Stimulated activated CD4-positive, alpha-beta T cell treated with anti-CD3 and anti-CD28 coated beads, Interleukin-4, amount 100 ng/mL, for 1 hour (primary cell): Measurements from ENCODE around the gene SUMF1.

Experiments
- DNase-seq: peaks from one replicate; pipeline ENCODE4 v3.0.0-alpha.2; 2020

SUMF1 gene

DNA sequence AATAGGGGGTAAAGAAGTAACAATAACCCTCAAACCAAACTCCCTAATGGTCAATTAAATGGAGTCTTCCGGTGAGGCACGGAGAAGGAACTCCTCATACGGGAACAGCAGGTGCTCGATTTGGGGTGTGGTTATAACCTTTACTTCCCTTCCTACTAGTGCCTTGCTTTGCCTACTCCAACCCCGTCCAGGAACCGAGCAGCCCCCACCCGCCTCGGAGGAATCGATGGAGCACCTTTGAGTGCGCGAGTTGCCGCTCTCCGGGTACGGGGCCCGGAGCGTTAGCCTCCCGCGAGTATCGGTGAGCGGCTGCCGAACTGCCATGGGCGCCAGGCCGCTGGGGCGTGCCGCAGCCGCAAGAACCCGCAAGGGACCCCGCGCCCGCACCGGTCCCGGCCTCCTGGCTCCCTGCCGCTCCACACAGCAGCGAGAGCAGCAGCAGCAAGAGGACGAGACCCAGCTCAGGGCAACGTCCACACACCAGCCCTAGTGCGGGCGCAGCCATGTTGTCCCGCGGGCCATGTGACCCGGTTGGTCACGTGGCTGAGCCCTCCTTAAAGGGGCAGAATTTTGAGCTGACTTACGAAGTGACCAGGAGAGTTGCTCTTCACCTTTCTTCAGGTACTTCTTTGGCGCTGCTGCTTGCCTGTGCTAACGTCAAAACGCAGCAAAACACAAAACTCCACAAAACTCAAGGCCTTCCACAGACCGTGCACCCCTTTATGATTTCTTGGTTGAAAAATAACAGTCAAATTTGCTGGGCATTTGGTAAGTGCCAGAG, at the start of gene SUMF1:
TSS of gene SUMF1 (minus strand) at position 529 of the 781 bp plus-strand sequence. CDS start at position 505, 24 bp downstream.
- peak; percentile 73 for DNase-seq

DNA sequence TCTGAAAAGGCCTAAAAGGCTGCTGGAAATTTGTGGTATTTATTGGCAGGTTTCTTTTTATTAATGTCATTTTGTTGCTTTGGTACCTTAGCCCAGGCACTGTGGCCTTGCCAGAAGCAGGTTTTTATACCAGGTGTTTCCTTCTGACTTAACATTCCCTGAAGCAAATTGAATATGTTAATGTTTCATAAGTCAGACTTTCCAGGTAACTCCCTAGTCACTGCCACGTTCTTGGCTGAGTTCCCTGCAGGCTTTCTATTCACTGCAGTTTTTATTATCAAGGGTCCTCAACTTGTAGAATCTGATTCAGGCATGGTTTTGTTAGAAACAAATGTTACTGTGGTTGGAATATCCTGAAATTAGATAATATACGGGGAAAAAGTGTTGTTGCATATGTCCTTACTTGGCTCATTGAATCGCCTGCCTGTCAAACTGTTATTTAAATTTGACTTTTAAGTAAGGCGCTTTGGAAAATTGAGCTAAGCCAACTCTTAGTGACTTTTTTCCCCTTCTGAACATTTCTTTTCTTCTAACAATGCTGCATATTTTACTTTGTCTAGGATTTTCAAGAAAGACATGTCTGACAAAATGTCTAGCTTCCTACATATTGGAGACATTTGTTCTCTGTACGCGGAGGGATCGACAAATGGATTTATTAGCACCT, 49.0 kb upstream of the SUMF1 start:
- DNase-seq = no peak

DNA sequence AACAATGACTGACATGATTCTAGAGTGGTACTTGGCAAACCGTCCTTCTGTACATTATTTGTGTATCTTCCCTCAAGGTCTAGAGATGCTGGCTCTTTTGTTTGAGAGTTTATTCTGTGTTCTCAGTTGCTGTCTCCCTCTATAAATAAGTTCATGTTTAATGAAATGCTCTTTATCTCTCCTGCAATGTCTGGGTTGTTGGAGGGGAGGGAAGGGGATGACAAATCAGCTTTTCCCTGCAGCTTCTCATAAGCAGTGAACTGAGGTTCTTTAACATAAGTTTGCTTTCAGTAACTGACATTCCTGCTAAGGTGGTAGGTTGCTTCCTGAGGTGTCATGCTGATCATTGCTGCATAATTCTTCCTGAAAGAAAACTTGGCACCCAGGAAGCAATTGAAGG, 47.8 kb upstream of the SUMF1 start:
- DNase-seq = no peak

DNA sequence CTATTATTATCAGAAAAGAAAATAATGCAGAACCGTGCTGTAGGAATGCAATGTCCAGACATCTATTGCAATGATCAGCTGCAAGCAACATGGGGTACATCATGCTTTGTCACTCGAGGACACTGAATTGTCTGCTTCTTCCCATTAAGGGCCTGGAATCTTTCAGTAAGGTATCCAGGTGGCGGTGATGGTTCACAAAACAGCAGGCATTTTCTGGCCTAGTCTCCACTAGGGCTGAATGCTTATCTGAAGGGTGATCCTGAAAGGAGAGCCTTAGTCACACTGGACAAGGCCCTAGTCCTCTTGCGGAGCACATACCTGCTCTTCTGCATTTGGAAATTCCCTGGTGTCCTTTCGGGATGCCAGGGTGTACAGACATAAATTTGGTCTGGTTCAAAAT, 47.3 kb upstream of the SUMF1 start:
- no peak for DNase-seq

DNA sequence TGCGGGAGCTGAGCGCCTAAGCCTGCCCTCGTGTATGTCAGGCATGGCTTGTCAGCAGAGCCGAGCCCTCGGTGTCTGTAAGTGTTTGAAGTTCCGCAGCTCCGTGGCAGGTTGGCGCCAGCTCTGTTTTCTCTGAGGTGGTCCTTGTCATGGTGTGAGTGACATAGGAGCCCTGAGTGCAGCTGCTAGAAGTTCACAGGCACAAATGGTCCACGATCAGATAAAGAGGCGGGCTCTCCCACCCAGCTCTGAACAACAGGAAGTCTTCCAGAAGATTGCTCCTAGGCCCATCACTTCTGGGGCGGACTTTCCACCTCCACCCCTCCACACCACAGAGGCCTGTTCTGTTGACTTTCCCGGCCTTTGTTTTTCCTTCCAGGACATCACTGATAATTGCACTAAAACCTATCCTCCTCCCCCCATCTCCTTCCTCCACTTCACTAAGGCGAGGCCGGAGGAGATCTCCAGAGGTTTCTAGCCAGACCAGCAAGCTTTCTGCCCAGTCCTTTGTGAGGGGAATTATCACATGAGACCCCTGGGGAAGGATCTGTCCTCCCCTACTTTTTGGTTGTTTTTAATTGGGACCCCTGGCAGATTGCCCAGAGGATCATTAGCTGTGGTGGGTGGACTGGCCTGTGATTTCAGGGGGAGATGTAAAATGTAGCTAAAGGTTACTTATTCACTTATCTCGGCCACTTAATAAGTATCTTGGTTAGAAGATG, 46.0 kb upstream of the SUMF1 start:
- no peak for DNase-seq

DNA sequence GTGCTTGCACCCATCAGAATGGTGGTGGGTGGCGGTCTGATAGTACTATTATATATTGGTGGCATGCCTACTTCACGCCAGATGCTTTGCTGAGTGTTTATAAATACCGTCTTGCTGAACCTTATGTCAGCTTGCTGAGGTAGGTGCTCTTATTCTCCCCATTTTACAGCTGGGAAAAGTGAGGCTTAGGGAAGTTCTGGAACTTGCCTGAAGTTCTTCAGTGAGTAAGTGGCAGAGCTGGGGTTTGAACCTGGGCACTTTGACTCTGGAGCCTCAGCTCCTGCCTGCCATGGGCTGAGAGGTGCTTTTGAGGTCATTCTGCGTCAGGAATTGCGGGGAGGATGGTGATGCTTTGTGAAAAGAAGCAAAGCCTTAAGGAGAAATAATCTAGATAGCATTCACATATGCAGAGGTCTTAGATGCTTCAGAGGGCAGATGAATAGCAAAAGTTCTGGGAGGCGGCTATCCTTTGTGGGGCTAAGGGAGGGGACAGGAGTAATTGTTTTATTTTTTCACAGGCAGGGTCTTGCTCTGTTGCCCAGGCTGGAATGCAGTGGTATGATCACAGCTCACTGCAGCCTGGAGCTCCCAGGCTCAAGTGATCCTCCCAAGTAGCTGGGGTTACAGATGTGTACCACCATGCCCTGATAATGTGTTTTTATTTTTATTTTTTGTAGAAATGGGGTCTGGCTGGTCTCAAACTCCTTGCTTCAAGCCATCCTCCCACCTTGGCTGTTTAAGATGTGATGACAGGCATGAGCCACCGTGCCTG, 44.6 kb upstream of the SUMF1 start:
- no peak for DNase-seq

DNA sequence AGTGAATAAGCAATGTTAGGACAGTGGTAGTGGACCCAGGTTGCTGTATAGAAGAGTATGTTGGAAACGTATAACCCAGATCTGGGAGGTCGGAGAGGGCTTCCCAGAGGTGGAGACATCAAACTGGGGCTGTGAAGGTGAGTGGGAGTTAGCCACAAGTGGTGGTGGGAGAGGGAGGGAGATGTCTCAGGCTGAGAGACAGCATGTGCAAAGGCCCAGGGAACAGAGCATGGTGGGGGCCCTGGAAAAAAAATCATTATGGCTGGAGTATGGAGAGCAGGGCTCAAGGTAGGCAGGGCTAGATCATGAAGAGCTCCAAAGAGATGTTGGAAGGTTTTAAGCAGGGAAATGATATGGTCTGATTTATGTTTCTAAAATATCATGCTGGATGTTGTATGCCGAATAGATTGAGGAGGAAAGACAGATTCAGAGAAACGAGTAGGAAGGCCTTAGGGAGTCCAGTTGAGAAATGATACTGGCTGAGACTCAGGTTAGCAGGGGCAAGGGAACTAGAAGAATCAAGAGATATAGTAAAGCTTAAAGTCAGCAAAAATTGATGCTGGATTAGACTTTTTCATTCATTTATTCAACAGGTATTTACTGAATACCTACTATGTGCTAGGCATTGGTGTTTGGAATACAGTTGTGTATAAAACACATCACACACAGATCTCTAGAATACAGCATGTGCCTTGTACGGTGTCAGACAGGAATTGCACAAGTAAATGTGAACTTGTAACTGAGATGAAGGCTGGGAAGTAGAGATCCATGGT, 43.1 kb upstream of the SUMF1 start:
- no peak for DNase-seq

DNA sequence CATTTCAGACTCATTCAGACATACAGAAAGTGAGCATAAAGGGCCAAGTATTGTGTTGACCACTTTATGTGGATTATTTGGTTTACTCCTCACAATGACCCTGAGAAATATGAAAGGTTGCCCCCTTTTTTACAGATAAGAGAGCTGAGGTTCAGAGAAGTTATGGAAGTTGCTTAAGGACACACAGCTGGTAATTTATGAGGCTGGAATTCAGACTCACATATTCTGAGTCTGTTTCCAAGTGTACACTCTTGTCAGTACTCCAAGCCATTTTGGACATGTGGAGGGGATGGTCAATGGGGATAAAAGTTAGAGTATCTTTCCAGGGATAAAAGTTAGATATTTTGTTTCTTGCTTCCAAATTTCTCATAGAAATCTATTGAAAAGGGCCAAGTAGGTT, 42.0 kb upstream of the SUMF1 start:
- no peak for DNase-seq

DNA sequence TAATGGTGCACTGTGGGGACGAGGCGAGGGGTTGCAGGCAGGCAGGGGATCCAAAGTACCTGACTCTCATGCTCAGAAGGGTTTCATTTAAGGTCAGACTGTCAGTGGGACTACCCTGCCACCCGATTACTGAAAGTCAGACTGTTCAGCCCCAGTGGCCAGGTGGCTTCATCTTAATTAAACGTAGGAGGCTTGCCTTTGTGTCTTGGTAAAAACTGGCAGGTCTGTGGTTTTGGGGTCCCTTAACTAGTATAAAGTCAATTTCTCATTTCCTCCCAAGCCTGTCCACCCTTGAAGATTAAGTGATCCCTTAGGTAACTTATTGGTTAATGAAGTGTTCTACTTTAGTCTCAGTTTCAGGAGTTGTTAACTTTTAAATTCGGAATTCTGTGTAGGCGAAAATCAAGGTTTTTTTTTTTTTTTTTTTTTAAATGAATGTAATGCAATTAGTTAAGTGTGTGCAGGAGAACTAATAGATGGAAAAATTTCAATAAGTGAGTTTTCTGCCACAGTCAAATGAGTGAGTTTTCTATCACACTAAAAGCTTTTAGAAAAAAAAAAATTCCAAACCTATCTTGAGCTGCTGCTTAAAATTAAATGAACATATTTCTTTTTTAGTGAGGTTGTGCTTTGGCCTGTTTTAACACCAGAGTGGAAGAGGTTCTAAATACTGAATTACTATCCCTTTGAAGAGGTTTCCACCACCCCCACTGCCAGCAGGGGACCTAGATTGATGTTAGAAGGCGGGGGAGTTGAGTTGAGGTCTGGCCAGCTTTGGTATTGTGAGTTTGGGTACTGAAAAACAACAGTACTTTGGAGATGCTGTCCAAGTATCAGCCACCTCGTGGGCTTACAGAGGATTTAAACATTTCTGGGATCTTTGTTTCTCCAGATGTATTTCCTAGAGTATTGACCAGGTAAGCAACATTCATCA, 41.2 kb upstream of the SUMF1 start:
- no peak for DNase-seq

DNA sequence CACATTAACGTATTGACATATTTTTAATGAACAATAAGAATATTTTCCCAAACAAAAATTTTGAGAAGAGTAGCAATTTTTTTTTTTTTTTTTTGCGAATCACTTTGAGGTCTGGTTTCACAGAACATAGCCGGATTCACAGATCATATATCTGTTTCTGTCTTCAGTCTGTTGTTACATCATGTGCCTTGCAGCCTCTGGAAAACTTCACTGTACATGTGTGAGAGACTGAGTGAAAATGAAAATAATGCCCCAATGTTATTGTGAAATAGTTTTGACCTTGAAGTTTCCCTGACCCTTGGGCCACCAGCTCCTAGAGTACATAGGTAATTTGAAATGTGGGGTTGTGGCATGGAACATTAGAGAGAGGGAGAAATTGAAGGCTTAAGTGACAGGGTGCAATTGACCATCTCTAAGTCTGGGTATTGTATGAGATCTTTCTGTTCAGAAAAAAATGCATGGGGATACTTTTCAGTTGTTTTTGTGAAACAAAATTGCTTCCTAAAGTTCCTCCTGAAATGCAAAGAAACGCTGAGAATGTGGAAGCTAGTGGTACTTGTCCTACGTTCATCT, 40.0 kb upstream of the SUMF1 start:
- no peak for DNase-seq

DNA sequence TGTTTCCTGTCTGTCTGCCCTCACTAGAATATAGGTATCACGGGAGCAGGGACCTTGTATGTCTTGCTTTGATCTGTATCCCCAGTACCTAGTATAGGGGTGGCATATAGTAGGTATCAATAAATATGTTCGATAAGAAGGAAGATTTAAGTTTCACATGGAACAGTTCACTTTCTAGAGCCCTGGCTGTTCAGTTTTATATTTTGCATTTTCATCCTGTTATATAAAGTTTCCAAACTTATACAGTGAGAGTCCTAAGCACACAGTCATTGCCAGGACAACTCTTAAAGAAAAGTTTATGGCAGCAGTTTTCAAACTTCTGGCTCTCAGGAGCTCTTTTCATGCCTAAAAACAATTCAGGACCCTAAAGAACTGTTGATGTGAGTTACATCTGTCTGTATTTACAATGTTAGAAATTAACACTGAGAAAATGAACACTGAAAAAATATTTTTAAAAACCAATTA, 39.5 kb upstream of the SUMF1 start:
- DNase-seq = no peak

DNA sequence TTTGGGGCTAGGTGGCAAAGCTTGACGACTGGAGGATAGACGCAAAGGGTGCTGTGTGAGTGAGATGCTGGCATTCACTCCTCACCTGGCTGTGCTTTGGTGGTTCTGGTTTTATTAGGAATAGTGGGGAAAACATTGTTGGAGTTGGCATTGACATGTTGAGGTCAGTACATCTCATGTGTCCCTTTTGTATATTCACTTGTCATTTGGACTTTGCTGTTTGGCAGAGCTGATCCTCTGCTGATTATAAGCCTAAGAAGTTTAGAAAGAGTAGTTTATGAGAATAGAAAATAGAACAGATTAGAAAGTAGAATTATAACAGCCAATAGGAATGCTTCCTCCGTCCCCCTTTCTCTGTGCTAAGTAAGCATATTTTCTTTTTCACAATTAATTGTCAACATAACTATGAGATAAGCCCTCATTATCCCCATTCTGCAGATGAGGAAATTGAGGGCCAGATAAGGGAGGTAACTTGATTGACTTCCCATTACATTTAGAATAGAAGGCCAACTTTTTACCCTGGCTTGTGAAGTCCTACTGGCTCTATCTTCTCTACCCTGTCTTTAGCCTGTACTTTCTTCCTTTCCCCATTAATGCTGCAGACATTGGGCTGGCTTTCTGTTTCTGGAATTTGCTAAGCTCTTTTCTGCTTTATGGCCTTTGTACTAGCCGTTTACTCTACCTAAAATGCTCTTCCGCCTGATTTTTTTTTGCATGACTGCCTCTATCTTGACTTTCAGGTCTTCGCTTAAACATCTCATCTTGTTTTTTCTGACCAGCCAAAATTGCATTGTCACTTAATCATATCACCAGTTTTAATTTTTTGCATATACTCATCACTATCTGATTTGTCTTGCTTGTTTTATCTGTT, 38.9 kb upstream of the SUMF1 start:
- no peak for DNase-seq

DNA sequence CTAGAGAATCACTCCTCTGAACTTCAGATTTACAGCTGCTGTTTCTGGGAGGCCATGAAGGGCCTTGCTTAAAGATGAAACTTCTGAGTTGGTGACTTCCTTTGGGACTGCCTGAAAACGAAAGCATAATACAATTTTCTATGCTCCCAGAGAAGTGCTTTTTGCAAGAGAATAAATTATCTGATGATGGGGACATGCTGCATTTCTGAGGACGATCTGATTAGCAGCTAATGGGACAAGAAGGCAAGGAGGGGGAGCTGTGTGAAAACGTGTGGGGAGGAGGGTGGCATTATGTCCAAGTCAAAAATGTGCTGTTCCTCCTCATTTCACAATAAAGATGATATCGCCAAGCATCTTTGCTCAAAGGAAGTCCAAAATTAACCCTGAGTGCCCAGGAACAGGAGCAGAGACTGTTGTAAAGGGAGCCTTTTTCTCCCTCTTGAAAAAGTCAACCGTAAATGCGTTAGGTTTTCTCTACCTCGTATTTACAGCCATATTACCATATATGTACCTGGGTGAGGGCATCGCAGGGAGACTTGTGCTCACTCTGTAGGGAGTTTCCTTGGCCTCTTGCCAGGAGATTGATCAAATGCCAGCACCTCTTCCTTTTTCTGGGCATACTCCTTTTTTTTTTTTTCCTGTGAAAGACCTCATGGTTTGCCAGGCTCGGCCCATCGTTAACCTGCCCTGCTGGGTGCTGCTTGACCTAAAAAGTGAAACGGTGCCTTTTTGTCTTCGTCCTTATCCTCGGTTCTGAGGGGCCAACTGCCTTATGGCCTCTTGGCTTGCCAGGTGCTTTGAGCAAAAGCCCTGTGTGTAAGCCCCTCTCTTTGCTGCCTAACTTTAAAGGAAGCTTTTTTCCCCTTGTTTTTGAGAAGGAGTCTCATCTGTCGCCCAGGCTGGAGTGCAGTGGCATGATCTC, 37.5 kb upstream of the SUMF1 start:
- DNase-seq = no peak

DNA sequence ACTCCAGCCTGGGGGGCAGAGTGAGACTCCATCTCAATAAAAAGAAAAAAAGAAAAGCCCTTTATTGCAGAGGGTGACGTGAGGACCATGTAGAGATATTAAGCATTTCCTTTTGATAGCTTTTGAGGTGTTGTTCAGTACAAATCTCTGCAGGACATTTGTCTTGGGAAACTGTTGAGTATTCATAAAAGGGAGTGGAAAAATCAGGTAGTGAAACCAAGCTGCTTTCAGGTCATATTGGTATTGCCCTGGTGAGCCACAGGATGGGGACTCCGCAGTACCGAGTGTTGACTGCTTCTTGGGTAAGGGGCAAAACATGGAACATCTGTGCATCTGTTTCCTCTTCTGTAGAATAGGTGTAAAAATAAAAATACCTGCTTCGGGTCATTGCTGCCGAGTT, 36.0 kb upstream of the SUMF1 start:
- DNase-seq = no peak

DNA sequence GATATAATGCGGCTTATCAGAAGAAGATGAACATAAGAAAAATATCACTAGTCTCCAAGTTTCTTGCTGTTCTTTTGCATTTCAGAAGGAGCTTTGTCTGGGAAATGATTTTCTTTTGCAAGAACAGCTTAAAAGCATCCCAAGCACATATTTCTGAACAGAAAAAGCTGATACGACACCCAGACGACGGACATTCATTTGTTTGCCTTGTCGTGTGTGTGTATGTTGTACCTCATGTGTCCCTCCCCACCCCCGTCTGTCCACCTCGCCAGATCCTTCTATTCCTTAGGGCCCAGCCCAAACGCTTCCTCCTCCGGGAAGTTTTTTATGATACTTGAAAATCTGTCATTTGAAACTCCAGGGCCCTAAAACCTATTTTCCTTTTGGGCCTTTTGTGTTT, 34.9 kb upstream of the SUMF1 start:
- DNase-seq = no peak

DNA sequence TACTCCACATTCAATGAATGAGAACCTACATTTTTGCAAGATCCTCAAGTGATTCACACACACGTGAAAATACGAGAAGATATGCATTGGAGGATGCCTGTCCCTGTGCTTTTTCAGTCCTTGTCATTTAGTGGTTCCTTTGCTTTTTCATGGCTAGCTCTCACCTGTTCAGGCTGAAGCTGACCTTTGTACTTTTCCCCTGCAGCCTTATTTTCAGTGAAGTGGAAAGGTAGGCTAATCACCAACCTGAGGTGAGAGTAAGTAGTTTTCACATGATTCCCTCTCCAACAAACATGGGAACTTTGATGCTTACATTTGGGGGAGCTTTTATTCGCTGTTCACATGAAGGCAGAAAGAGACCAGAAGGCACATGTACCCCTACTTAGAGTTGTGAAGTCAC, 34.4 kb upstream of the SUMF1 start:
- no peak for DNase-seq

DNA sequence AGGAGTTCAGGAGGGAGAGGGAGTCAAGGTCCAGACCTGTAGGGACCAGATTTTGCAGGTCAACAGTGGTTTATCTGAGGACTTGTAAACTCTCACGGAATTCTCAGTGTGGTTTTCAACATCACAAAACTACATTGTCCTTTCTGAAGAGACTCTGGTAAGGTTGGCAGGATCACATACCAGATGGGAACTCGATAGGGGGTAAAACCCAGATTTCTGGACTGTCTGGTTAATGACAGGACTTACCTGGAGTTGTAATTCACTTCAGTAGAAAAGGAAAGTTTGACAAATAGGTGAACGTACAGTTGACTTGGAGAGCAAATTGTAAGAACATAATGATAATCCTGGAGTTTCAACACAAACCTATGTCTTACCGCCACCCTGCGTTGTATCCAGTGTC, 31.4 kb upstream of the SUMF1 start:
- no peak for DNase-seq

DNA sequence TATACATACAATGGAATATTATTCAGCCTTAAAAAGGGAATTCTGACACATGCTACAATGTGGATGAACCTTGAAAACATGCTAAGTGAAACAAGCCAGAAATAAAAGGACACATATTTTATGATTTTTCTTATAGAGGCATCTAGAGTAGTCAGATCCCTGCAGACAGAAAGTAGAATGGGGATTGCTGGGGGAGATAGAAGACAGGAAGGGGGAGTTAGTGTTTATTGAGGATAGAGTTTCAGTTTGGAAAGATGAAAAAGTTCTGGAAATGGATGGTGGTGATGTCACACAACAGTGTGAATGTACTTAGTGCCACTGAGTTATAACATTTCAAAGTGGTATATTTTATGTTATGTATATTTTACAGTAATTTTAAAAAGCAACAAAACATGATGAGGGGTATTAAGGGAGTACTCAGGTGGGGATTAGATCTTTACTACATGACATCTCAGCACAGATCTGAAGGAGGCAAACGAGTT, 30.8 kb upstream of the SUMF1 start:
- no peak for DNase-seq
